ENCODE results near the gene MMP12.

Gene MMP12

DNA sequence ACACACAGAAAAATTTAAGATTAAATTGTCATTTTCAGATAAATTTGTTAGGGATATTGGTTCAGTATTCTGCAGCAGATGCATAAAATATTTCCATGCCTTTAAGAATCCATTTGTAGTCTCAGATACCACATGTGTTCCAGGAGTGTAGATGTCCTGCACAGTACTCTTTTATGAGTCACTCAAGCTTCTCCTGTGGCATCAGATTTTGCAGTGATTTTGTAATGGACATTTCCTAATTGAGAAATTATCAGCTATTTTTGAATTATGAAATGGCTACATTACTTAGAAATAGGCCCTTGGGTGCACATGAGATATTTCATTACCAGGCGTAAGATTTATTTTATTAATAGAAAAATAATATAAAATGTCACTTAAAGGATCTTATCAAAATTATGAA is 50.2 kb downstream of the MMP12 start:
- TF ChIP-seq MAX (IDR thresholded peaks at IDR 0.05; ENCODE audit: low read depth, low read length) (no peak), POLR2A (IDR thresholded peaks at IDR 0.05; ENCODE audit: extremely low read depth, insufficient read length) (no peak), MYC (IDR thresholded peaks at IDR 0.05; ENCODE audit: low read depth, low read length) (no peak)
- TF ChIP-seq, protein P1, sequence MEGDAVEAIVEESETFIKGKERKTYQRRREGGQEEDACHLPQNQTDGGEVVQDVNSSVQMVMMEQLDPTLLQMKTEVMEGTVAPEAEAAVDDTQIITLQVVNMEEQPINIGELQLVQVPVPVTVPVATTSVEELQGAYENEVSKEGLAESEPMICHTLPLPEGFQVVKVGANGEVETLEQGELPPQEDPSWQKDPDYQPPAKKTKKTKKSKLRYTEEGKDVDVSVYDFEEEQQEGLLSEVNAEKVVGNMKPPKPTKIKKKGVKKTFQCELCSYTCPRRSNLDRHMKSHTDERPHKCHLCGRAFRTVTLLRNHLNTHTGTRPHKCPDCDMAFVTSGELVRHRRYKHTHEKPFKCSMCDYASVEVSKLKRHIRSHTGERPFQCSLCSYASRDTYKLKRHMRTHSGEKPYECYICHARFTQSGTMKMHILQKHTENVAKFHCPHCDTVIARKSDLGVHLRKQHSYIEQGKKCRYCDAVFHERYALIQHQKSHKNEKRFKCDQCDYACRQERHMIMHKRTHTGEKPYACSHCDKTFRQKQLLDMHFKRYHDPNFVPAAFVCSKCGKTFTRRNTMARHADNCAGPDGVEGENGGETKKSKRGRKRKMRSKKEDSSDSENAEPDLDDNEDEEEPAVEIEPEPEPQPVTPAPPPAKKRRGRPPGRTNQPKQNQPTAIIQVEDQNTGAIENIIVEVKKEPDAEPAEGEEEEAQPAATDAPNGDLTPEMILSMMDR (IDR thresholded peaks at IDR 0.05; ENCODE audit: low read depth, low read length) = no peak
- no peak for DNase-seq (ENCODE audit: low read depth)
- no peak overlapping the region for H3K4me3 ChIP-seq (ENCODE audit: low read depth, low read length)

DNA sequence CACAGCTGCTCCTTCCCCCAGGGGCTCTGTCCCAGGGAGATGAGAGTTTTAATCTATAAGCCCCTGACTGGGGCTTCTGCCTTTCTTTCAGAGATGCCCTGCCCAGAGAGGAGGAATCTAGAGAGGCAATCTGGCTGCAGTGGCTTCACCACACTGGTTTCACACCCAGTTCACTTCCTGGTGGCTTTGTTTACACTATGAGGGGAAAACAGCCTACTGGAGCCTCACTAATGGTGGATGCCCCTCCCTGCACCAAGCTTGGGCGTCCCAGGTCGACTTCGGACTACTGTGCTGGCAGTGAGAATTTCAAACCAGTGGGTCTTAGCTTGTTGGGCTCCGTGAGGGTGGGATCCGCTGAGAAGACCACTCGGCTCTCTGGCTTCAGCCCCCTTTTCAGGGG is 55.3 kb downstream of the MMP12 start:
- no peak for DNase-seq (ENCODE audit: low read depth)
- no peak overlapping the region for H3K4me3 ChIP-seq (ENCODE audit: low read depth, low read length)
- TF ChIP-seq, protein P1 (IDR thresholded peaks at IDR 0.05; ENCODE audit: low read depth, low read length) = no peak
- TF ChIP-seq POLR2A (IDR thresholded peaks at IDR 0.05; ENCODE audit: extremely low read depth, insufficient read length) = no peak
- TF ChIP-seq MAX (IDR thresholded peaks at IDR 0.05; ENCODE audit: low read depth, low read length) = no peak
- TF ChIP-seq MYC (IDR thresholded peaks at IDR 0.05; ENCODE audit: low read depth, low read length) = no peak

DNA sequence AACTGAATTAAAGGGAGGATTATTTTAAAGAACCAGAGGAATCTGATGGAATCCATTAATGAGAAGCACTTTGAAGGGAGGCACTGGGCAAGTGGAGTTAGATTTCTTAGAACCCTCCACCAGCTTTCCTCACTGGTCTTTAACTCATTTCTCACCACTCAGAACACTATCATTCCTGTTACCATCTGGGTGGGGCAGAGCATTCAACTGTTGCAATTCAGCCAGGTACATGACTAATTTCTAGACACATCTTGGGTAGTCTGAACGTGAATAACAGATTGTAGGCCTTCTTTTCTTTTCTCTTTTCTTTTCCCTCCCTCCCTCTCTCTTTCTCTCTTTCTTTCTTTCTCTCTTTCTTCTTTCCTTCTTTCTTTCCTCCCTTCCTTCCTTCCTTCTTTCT is 61.3 kb downstream of the MMP12 start:
- DNase-seq (ENCODE audit: low read depth) = no peak
- H3K4me3 ChIP-seq (ENCODE audit: low read depth, low read length) = no peak overlapping the region

More for the DNA sequence above, 61.3 kb downstream of the MMP12 start:
- TF ChIP-seq, protein P1 (IDR thresholded peaks at IDR 0.05; ENCODE audit: low read depth, low read length) = no peak
- TF ChIP-seq MYC (IDR thresholded peaks at IDR 0.05; ENCODE audit: low read depth, low read length) = no peak
- no peak for TF ChIP-seq MAX (IDR thresholded peaks at IDR 0.05; ENCODE audit: low read depth, low read length)
- TF ChIP-seq POLR2A (IDR thresholded peaks at IDR 0.05; ENCODE audit: extremely low read depth, insufficient read length) = no peak

Data from NB4 (cell line).